Esophagus squamous epithelium (tissue), 5 donors: Measurements from ENCODE around the gene ZNF524. TPM values are rescaled to one million over a fixed set of nuclear protein-coding genes. Genes with fewer than 3 reads are reported as not detected.

Source experiments
- DNase-seq: peaks from one replicate; lab custom pipeline; 2025; lab: John Stamatoyannopoulos, UW
- H3K27ac ChIP-seq, 4 donors: fragments of 200-600 bp; sonication (generic); one replicate each; pipeline ENCODE4 v1.5.1; 2016 to 2019; ENCODE audit warnings: mild to moderate bottlenecking in 1 of 4
- H3K27me3 ChIP-seq, 4 donors: fragments of 200-600 bp; sonication (generic); 1 replicate in 3 of 4; 2 replicates in 1 of 4; pipeline versions ENCODE4 v1.5.1 to v1.6.0; 2017 to 2021; ENCODE audit warnings: antibody characterized with exemption in 1 of 4
- H3K36me3 ChIP-seq, 3 donors: fragments of 200-600 bp; sonication (generic); one replicate each; pipeline ENCODE4 v1.5.1; 2016 to 2019
- H3K4me1 ChIP-seq, 3 donors: fragments of 200-600 bp; sonication (generic); one replicate each; pipeline ENCODE4 v1.5.1; 2017 to 2019
- H3K4me3 ChIP-seq, 4 donors: fragments of 200-600 bp; sonication (generic); 1 replicate in 3 of 4; 2 replicates in 1 of 4; pipeline ENCODE4 v1.5.1; 2016 to 2019; ENCODE audit warnings: mild to moderate bottlenecking in 2 of 4, moderate library complexity in 1 of 4
- H3K9me3 ChIP-seq, 3 donors: fragments of 200-600 bp; sonication (generic); one replicate each; pipeline ENCODE4 v1.5.1; 2016 to 2019
- POLR2A ChIP-seq, 4 donors: fragments of 450-650 bp; IDR thresholded peaks; one replicate each; pipeline ENCODE4 v1.6.1; 2017; ENCODE audit warnings: antibody characterized with exemption in 4 of 4, mild to moderate bottlenecking in 4 of 4, moderate library complexity in 3 of 4
- WGBS, 2 donors: methylation state at CpG; one replicate each; pipeline ENCODE4 v1.1.5; 2018; 5-methylcytosine and 5-hydroxymethylcytosine counted together
- intact Hi-C: fragments of 100-400 bp; cut with DNase I; formaldehyde crosslinking; loops from one replicate; pipeline ENCODE4 v1.15.0; 2022
- total RNA-seq, 4 donors: library from RNA; depleted of rRNA; stranded (reverse); fragments of >200 nt; gene quantifications; one replicate each; pipeline ENCODE4 v1.1.0, GENCODE V29; 2016
- TF ChIP-seq, protein P1 (sequence below), 6 experiments: fragments of 450-650 bp in 4 of 6; fragments of 200-600 bp in 2 of 6; sonication (generic) in 2 of 6; IDR thresholded peaks; one replicate each; pipeline ENCODE4 v1.5.1; 2016 to 2019; ENCODE audit warnings: antibody characterized with exemption in 6 of 6, mild to moderate bottlenecking in 4 of 6, moderate library complexity in 4 of 6
- donor health status: DM: yes; HTN: yes; CAD: no.

The ZNF524 gene
- total RNA-seq, 4 donors from 2014 or later = 17.7 to 25.9 (median 22.9) TPM

DNA sequence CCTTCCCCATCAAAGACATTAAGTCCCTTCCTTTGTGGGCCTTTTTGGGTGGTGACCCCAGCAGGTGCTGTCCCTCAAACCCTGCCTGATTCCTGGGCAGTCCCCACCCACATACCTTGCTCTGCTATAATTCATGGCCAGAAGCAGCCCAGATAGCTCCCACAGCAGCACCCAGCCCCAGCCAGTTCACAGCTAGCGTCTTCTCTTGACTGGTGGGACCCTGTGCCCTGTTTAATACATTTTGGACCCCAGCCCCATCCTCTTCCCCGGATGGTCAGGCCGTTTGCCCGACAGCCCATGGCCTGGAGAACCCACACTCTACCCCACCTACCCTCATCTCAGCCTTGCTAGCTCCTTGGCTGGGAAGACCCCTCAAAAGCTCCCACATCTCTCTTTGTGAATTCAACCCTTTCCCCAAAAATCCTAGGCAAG, 50.1 kb downstream of the ZNF524 start:
- peaks cover 0 to 37% (median 5%) of the 10 kb centered on the region in 3 donors for H3K36me3 ChIP-seq
- H3K27me3 ChIP-seq = no peaks in the 10 kb centered on the region
- no peak overlapping the region for H3K4me3 ChIP-seq
- intact Hi-C loops = no loop called here
- H3K9me3 ChIP-seq = no peaks in the 10 kb centered on the region
- WGBS, 2 donors = 85 to 95% methylated on average over 2 to 4 of the region's 4 CpGs
- DNase-seq = no peak
- no peak for TF ChIP-seq POLR2A (IDR thresholded peaks at IDR 0.05)
- TF ChIP-seq, protein P1, sequence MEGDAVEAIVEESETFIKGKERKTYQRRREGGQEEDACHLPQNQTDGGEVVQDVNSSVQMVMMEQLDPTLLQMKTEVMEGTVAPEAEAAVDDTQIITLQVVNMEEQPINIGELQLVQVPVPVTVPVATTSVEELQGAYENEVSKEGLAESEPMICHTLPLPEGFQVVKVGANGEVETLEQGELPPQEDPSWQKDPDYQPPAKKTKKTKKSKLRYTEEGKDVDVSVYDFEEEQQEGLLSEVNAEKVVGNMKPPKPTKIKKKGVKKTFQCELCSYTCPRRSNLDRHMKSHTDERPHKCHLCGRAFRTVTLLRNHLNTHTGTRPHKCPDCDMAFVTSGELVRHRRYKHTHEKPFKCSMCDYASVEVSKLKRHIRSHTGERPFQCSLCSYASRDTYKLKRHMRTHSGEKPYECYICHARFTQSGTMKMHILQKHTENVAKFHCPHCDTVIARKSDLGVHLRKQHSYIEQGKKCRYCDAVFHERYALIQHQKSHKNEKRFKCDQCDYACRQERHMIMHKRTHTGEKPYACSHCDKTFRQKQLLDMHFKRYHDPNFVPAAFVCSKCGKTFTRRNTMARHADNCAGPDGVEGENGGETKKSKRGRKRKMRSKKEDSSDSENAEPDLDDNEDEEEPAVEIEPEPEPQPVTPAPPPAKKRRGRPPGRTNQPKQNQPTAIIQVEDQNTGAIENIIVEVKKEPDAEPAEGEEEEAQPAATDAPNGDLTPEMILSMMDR (IDR thresholded peaks at IDR 0.05) = no peak
- no peak overlapping the region for H3K27ac ChIP-seq
- H3K4me1 ChIP-seq = peaks cover 21 to 61% (median 25%) of the 10 kb centered on the region in 3 donors

DNA sequence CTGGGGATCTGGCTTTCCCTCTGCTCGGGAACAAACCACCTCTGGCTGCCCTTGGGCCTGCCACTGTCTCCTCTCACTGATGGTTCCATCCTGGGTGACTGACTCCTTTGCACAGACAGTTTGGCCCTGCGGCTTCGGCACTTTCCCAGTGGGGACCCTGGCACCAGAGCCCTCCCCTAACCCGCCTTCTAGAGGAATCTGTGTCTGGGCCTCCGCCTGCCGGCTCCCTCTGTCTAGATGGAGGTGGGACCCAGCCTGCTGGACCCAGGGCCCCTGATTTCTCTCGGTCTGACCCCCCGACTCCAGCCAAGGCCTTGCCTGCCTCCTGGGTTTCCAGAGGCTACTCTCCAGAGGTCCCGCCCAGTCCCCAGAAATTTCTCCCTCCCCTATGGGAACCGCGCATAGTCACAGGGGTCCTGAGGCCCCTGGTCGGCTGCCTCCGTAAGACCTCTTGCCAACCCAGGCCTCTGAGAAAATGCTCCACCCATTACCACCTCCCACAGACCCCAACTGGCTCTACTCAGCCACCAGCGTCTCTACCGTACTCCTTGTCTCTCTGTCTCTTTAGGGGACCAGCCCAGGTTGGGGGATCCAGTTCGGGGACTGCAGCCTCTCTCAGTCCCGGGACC, 50.6 kb downstream of the ZNF524 start:
- H3K27me3 ChIP-seq = no peaks in the 10 kb centered on the region
- H3K9me3 ChIP-seq = no peaks in the 10 kb centered on the region
- no peak overlapping the region for H3K27ac ChIP-seq
- DNase-seq = no peak
- peaks cover 21 to 60% (median 22%) of the 10 kb centered on the region in 3 donors for H3K4me1 ChIP-seq
- TF ChIP-seq POLR2A (IDR thresholded peaks at IDR 0.05) = no peak
- TF ChIP-seq, protein P1 (IDR thresholded peaks at IDR 0.05) = no peak
- H3K4me3 ChIP-seq = no peak overlapping the region
- WGBS, 2 donors = 80 to 96% methylated on average over 1 to 12 of the region's 17 CpGs
- intact Hi-C loops = no loop called here
- H3K36me3 ChIP-seq = peaks cover 0 to 31% (median 0%) of the 10 kb centered on the region in 3 donors

DNA sequence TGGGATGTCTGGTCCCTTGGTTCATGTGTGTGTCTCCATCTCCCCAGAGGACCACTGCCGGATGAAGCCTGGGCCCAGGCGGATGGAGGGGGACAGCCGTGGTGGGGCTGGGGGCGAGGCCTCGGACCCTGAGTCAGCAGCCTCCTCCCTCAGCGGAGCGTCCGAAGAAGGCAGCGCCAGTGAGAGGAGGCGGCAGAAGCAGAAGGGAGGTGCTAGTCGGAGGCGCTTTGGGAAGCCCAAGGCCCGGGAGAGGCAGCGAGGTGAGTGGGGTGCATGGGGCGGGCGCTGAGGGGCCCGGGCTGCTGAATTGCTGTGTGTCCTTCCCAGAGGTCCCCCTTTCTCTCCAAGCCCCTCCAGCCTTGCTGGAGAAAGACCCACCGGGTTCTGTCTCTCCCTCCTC, 51.1 kb downstream of the ZNF524 start:
- intact Hi-C loops = no loop called here
- H3K27ac ChIP-seq = no peak overlapping the region
- WGBS, 2 donors = 89 to 100% methylated on average over 1 to 9 of the region's 18 CpGs
- H3K4me1 ChIP-seq = peaks cover 26 to 64% (median 27%) of the 10 kb centered on the region in 3 donors
- TF ChIP-seq POLR2A (IDR thresholded peaks at IDR 0.05) = no peak
- TF ChIP-seq, protein P1 (IDR thresholded peaks at IDR 0.05) = no peak
- no peaks in the 10 kb centered on the region for H3K27me3 ChIP-seq
- H3K36me3 ChIP-seq = peaks cover 0 to 28% (median 0%) of the 10 kb centered on the region in 3 donors
- no peak overlapping the region for H3K4me3 ChIP-seq
- H3K9me3 ChIP-seq = no peaks in the 10 kb centered on the region
- DNase-seq = no peak

DNA sequence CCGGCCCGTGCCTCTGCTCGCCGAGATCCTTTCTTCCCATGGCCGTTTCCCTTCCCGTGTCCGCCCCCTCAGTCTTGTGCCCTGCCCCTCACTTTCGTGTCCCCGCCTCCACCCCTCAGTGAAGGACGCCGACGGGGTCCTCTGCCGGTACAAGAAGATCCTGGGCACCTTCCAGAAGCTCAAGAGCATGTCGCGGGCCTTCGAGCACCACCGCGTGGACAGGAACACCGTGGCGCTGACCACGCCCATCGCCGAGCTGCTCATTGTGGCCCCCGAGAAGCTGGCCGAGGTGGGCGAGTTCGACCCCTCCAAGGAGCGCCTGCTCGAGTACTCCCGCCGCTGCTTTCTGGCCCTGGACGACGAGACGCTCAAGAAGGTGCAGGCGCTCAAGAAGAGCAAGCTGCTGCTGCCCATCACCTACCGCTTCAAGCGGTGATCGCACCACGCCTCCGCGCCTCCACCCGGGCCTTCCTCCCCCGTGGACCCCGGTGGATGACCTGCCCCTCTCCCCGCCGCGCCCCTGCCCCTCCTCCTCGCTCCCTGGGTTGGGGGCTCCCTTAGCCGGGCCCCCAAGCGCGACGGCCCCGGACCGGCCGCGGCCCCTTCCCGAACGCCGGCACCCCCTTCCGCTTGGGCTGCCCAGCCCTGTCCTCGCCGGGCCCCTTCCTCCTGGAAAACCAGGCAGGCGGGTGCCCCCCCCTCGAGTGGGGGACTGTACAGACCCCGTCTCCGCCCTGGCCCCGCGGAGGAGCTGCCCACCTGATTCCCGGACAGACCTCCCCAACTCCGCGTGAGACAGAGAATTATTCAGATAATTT, 52.4 kb downstream of the ZNF524 start:
- intact Hi-C loops = no loop called here
- WGBS, 2 donors = 82 to 92% methylated on average over 16 to 18 of the region's 71 CpGs
- H3K27ac ChIP-seq = peak overlapping the region in 2 of 4 donors; percentile 99 to 100
- peaks cover 33 to 64% (median 36%) of the 10 kb centered on the region in 3 donors for H3K4me1 ChIP-seq
- TF ChIP-seq, protein P1 (IDR thresholded peaks at IDR 0.05) = no peak
- no peak for TF ChIP-seq POLR2A (IDR thresholded peaks at IDR 0.05)
- no peaks in the 10 kb centered on the region for H3K9me3 ChIP-seq
- no peak for DNase-seq
- no peak overlapping the region for H3K4me3 ChIP-seq
- no peaks in the 10 kb centered on the region for H3K27me3 ChIP-seq
- H3K36me3 ChIP-seq = peaks cover 0 to 28% (median 0%) of the 10 kb centered on the region in 3 donors

Other genes with a start within 250 kb of the ZNF524 start
- 1 to 10 TPM in 1 of 4 donors, under 1 TPM in 2, not detected in 1; 0.66 to 1.4 (median 0.95) TPM for gene COX6B2, start 245.6 kb upstream of the ZNF524 start, total RNA-seq
- gene GARIN5B, start 237.0 kb upstream of the ZNF524 start, total RNA-seq = not detected
- not detected for gene IL11, start 229.8 kb upstream of the ZNF524 start, total RNA-seq
- not detected for gene TMEM190, start 223.5 kb upstream of the ZNF524 start, total RNA-seq
- gene TMEM238, start 216.0 kb upstream of the ZNF524 start, total RNA-seq = 10 to 100 TPM; 11.9 to 41.8 (median 27.1) TPM
- gene RPL28, start 214.4 kb upstream of the ZNF524 start, total RNA-seq = 100 to 1,000 TPM; 395 to 866 (median 753) TPM
- gene UBE2S, start 192.5 kb upstream of the ZNF524 start, total RNA-seq = 10 to 100 TPM; 15.6 to 41.4 (median 31.2) TPM
- gene SHISA7, start 157.0 kb upstream of the ZNF524 start, total RNA-seq = not detected
- 10 to 100 TPM; 60.5 to 98.1 (median 78.7) TPM for gene ISOC2, start 138.6 kb upstream of the ZNF524 start, total RNA-seq
- not detected for gene C19orf85, start 135.5 kb upstream of the ZNF524 start, total RNA-seq
- gene ZNF628, start 123.7 kb upstream of the ZNF524 start, total RNA-seq = 10 to 100 TPM in 1 of 4 donors, 1 to 10 TPM in 3; 4.4 to 22.0 (median 6.8) TPM
- 1 to 10 TPM; 1.3 to 4.3 (median 2.9) TPM for gene NAT14, start 115.1 kb upstream of the ZNF524 start, total RNA-seq
- 1 to 10 TPM in 1 of 4 donors, under 1 TPM in 3; 0.40 to 5.0 (median 0.68) TPM for gene SSC5D, start 111.9 kb upstream of the ZNF524 start, total RNA-seq
- not detected for gene SBK2, start 63.2 kb upstream of the ZNF524 start, total RNA-seq
- 1 to 10 TPM in 1 of 4 donors, under 1 TPM in 1, not detected in 2; 0.22 to 1.0 TPM for gene SBK3, start 54.7 kb upstream of the ZNF524 start, total RNA-seq
- gene ZNF579, start 19.4 kb upstream of the ZNF524 start, total RNA-seq = 1 to 10 TPM in 3 of 4 donors, under 1 TPM in 1; 0.75 to 3.0 (median 2.2) TPM
- gene FIZ1, start 771 bp upstream of the ZNF524 start, total RNA-seq = 10 to 100 TPM in 1 of 4 donors, 1 to 10 TPM in 3; 5.8 to 12.7 (median 7.9) TPM
- 1 to 10 TPM; 2.7 to 5.3 (median 3.3) TPM for gene ZNF865, start 5.4 kb downstream of the ZNF524 start, total RNA-seq
- gene ZNF784, start 24.3 kb downstream of the ZNF524 start, total RNA-seq = 1 to 10 TPM; 2.9 to 6.9 (median 4.4) TPM
- 10 to 100 TPM in 3 of 4 donors, 1 to 10 TPM in 1; 8.8 to 19.1 (median 12.9) TPM for gene ZNF580, start 40.7 kb downstream of the ZNF524 start, total RNA-seq
- gene ZNF581, start 43.4 kb downstream of the ZNF524 start, total RNA-seq = 10 to 100 TPM; 11.8 to 20.2 (median 14.0) TPM
- 1 to 10 TPM; 2.4 to 7.2 (median 4.6) TPM for gene CCDC106, start 47.9 kb downstream of the ZNF524 start, total RNA-seq
- gene U2AF2, start 54.7 kb downstream of the ZNF524 start, total RNA-seq = 100 to 1,000 TPM in 2 of 4 donors, 10 to 100 TPM in 2; 85.0 to 112 (median 99.7) TPM
- gene EPN1, start 74.9 kb downstream of the ZNF524 start, total RNA-seq = 100 to 1,000 TPM in 1 of 4 donors, 10 to 100 TPM in 3; 52.1 to 168 (median 77.4) TPM
- not detected for gene NLRP9, start 138.1 kb downstream of the ZNF524 start, total RNA-seq
- gene RFPL4A, start 158.8 kb downstream of the ZNF524 start, total RNA-seq = not detected
- not detected for gene RFPL4AL1, start 168.8 kb downstream of the ZNF524 start, total RNA-seq
- gene NLRP11, start 231.7 kb downstream of the ZNF524 start, total RNA-seq = not detected
- under 1 TPM in 1 of 4 donors, not detected in 3; 0.30 TPM for gene NLRP4, start 236.3 kb downstream of the ZNF524 start, total RNA-seq